ENCODE results near the gene SPOCK1.

The SPOCK1 gene

DNA sequence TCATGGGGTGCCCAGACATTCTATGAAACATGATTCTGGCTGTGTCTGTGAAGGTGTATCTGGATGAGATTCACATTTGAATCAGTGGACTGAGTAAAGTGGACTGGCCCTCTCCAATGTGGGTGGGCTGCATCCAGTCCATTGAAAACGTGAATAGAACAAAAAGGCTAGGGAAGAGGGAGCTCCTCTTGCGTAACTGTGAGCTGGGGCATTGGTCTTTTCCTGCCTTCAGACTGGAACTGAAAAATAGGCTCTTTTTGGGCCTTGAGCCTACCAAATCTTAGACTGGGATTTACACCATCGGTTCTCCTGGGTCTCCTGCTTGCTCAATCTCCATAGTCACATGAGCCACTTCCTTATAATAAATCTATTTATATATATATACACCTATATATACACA is 170.1 kb downstream of the SPOCK1 start:
- no peak for DNase-seq (ENCODE audit: low read depth)

DNA sequence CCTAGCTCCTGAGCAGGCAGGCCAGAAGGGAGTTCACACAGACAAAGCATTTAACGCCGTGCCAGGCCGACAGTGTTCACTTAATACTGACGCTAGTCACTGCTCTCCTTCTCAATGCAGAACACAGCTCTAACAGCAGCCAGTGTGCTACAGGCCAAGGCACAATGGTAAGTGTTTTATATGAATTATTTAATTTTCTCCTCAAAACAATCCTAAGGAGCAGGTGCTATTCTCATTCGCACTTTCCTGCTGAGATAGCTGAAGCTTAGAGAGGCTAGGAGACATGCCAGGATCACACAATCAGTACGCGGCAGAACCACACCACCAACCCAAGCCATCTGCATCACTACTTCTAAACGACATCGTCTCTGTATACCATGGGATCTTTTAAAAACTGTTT is 170.7 kb downstream of the SPOCK1 start:
- no peak for DNase-seq (ENCODE audit: low read depth)

DNA sequence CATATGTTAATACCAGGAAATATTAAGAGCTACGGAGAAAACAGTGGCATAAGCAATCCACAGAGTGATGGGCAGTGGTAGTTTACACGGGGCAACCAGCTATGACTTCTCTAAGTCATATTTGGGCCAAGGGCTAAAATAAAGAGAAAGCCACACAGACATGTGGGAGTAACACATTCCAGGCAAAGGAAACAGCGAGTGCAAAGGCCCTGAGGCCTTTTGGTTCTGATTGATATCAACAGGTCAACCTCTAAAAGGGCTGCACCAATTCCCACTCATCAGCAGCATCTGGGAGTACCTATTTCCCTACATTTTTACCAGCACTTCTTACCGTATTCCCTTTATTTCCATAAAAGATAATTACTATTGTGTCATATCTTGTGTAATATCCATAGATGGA is 173.4 kb downstream of the SPOCK1 start:
- DNase-seq (ENCODE audit: low read depth) = no peak

- no peak for DNase-seq (ENCODE audit: low read depth)
Observed at GRCh38 chr5:137320056-137321045, 178.8 kb downstream of the SPOCK1 start.

DNA sequence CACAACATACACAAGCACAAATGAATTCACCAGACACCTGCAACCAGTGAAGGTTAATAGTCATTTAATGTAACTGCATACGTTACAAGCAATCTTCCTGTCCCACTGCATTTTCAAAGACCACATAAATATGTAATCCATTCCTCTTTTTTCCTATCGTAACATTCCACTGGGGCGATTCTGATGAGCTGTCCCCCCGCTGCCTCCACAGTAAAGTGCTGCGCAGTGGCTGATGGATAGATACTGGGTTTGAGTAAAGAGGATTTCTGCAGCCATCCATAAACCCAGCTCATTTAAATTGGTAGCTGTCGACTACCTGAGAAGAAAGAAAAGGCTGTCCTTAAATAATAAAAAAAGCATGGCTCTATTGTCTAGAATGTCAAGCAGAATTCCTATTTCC is 181.1 kb downstream of the SPOCK1 start:
- DNase-seq (ENCODE audit: low read depth) = no peak

GRCh38 chr5:137316346-137316736 is 182.8 kb downstream of the SPOCK1 start:
- DNase-seq (ENCODE audit: low read depth) = no peak

GRCh38 chr5:137315534-137316345 is 183.4 kb downstream of the SPOCK1 start:
- DNase-seq (ENCODE audit: low read depth) = no peak

GRCh38 chr5:137315109-137315508 is 184.0 kb downstream of the SPOCK1 start:
- DNase-seq (ENCODE audit: low read depth) = no peak

DNA sequence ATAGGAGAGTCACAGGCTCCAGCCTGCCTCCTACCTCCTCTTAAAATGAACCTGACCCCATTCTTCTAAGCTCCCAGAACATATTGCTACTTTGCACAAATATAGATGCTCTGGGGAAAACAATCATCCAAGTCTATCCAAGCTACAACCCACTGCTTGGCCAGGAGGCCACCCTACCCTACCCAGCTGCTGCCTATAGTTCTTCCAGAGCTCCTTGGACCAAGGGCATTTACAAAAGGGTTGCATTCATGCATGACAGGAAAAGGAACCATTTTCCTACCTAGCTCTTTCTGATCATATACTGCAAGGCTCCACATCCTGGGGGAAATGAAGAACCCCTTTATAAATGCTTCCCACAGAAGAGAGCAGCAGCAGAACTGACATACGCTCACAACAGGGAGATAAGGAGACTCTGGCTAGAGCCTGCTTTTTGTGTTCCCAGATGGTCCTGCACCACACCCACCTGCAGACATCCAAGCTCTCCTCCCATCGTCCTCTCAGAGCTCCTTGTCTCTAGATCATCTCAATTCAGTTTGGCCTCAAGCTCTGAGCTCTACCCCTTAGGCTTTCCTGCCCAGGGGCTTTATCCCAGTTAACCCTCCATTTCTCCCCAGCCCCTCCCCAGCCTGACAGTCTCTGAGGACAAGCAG is 185.5 kb downstream of the SPOCK1 start:
- DNase-seq (ENCODE audit: low read depth) = no peak

- DNase-seq (ENCODE audit: low read depth) = no peak
Observed at GRCh38 chr5:137312011-137312410, 187.1 kb downstream of the SPOCK1 start.

DNA sequence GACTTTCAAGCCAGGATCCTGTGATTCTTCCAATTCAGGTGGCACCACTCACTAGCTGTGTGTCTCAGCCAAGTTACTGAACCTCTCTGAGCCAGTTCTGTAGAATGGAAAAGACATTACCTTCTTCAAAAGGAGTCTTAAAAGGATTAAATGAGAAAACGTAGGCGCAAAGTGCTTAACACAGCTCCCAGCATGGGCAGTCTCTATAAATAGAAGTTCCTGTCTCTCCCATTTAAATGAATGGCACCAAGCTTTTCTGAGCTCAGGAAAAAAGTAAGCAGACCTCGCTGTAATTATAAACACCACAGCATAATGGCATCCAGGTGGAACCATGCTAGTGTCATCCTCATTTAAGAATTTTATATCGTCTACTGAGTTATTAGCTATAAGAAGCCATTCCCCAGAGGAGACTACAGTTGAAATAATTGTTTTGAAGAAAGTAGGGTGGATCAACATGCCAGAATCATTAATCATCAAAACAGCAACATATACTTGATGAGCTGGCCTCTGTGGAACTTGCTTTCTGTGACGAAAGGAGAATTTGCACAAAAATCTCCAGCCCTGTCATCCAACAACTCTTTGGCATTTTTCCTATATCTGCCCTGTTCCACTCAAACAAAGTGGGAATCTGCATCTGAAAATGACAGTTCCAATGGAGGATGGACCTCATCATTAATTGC is 188.9 kb downstream of the SPOCK1 start:
- DNase-seq (ENCODE audit: low read depth) = no peak

DNA sequence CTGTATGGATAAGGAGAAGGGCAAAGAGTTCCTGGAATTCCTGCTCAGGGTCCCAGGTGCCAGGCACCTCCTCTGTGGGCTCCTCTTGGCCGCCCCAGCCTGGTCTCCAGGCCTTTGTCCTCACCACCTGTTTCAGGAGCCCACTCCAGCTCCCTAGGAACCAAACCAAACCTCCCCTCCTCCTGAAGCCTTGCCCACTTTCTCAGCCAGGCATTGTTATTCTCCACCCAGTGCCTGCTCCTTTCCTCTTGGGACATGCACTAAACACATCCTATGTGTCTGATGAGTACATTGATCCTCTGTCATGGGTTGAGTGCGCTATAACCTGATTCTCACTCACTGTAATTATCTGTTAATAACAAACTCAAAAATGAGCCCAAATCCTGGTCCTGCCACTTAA is 189.8 kb downstream of the SPOCK1 start:
- DNase-seq (ENCODE audit: low read depth) = no peak

DNA sequence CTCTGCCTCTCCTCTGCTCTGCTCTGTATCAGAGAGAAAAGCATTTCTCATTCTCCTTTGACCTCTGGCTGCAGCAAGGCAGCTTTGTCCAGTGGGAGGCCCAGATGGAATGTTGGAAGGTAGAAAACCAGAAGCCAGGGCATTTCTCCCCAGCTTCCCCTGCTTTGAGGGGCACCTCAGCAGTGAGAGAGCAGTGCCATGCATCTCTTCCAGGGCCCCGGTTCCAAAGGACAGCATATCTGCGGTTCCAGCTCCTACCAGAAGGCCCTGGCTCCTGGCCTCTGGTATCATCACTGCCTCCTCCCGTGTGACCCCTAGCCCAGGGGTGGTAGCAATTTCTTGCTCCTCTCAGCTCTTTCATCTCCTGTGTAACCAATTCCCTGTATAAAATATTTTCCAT is 190.8 kb downstream of the SPOCK1 start:
- no peak for DNase-seq (ENCODE audit: low read depth)

GRCh38 chr5:137306903-137307302 is 192.2 kb downstream of the SPOCK1 start:
- DNase-seq (ENCODE audit: low read depth) = no peak

GRCh38 chr5:137305971-137306602 is 193.0 kb downstream of the SPOCK1 start:
- DNase-seq (ENCODE audit: low read depth) = no peak

GRCh38 chr5:137304226-137304874 is 194.8 kb downstream of the SPOCK1 start:
- no peak for DNase-seq (ENCODE audit: low read depth)

DNA sequence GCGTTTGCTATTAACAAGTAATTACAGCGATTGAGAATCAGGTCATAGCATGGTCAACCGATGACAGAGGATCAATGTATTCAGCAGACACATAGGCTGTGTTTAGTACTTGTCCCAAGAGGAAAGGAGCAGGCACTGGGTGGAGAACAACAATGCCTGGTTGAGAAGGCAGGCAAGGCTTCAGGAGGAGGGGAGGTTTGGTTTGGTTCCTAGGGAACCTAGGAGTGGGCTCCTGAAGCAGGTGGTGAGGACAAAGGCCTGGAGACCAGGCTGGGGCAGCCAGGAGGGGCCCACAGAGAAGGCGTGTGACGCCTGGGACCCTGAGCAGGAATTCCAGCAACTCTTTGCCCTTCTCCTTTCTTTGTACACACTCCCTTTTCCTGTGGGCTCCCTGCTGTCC is 195.6 kb downstream of the SPOCK1 start:
- no peak for DNase-seq (ENCODE audit: low read depth)

DNA sequence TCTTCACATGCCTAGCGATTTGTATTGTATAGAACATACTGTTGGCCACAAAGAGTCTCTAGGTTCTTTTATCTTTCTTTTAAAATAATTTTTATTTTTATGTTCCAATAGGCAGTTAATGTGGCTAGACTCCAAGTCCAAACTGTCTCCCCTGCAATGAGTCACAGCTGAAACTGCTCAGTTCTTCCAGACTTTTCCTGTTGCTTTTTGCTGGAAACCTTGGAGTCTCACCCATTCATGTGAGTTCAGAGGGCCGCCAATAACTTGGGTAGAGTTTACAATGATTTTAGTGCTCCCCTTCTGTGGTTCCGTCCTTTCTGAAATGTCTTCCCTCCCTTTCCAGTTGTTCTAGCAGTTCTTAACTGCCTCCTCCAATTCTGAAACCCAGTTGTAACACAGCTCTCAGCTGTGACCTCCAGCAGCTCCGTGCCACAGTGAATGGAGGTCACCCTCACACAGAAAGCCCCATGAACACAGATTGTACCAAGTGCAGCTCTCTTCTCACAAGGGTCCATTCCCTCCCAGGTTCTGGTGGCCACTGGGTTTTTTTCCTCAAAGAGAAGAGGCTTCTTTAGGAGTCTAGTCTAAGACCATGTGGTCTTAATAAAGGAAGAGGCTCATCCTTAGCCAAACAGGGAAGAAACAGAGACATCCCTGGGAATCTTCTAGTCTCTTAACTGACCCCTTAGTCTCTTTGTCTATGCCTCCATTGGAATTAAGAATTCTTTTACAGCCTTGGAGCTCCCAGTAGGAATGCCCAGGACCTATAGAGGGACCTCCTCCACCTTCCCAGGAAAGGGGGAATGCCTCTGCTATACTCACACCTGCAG is 198.5 kb downstream of the SPOCK1 start:
- no peak for DNase-seq (ENCODE audit: low read depth)

- DNase-seq (ENCODE audit: low read depth) = no peak
Observed at GRCh38 chr5:137296213-137296781, 202.8 kb downstream of the SPOCK1 start.

GRCh38 chr5:137294604-137295003 is 204.5 kb downstream of the SPOCK1 start:
- no peak for DNase-seq (ENCODE audit: low read depth)

Measured in activated T-helper 9 cell treated with anti-CD3 and anti-CD28 coated beads, Interleukin-2, amount 50 U/mL, for 16 hours (primary cell).